HL-60 (cell line): Measurements from ENCODE around the gene LMOD2.

ENCODE experiments used
- GABPA ChIP-seq: IDR thresholded peaks from 2 replicates; pipeline ENCODE4 v1.6.1; 2012; ENCODE audit warnings: low read depth
- SPI1 ChIP-seq: IDR thresholded peaks from 2 replicates; pipeline ENCODE4 v1.6.1; 2012; ENCODE audit warnings: low read depth, mild to moderate bottlenecking, borderline replicate concordance
- TF ChIP-seq, protein P1 (sequence below): IDR thresholded peaks from one replicate; pipeline ENCODE4 v1.5.1; 2011; ENCODE audit warnings: low read length, control low read depth, inconsistent platforms; ENCODE audit not compliant: insufficient read depth
- TF ChIP-seq, protein P2 (sequence below): IDR thresholded peaks from 2 replicates; pipeline ENCODE4 v1.6.1; 2012; ENCODE audit warnings: low read depth; ENCODE audit not compliant: insufficient replicate concordance

DNA sequence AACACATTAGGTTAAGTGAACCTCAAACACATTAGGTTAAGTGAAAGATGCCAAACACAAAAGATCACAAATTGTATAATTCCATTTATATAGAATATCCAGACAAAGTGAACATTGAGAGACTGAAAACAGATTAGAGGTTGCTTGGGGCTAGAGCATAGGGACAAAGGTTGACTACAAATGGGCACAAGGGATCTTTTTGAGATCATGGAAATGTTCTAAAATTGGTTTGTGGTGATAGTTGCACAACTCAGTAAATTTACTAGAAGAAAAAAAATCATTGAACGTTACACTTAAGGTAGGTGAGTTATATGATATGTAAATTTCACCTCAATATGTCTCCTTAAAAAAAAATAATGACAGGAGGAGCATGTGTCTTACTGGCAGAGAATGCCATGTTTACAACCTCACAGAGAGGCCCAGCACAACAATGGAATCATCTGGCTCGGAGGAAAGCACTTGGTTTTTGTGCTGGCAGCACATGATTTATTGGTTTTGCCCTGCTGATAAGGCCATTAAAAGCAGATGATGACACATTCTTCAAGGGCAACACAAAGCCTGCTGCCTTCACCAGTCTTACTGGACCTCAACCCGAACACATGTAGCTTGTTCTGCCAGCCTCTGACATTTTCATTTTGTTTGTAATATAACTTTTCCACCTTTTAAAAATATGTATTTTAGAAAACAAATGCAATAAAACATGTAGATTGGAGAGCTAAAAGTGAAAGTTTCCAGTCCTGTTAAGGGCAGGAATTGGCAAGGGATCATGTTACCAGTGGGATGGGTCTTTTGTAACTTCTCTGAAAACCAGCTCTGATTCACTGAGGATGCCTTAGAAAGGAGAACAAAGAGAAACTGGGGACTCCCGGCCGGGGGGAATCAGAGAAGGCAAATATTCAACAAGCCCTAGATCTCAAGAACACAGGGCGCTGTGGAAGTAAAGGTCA, 11.9 kb upstream of the LMOD2 start:
- TF ChIP-seq, protein P1, sequence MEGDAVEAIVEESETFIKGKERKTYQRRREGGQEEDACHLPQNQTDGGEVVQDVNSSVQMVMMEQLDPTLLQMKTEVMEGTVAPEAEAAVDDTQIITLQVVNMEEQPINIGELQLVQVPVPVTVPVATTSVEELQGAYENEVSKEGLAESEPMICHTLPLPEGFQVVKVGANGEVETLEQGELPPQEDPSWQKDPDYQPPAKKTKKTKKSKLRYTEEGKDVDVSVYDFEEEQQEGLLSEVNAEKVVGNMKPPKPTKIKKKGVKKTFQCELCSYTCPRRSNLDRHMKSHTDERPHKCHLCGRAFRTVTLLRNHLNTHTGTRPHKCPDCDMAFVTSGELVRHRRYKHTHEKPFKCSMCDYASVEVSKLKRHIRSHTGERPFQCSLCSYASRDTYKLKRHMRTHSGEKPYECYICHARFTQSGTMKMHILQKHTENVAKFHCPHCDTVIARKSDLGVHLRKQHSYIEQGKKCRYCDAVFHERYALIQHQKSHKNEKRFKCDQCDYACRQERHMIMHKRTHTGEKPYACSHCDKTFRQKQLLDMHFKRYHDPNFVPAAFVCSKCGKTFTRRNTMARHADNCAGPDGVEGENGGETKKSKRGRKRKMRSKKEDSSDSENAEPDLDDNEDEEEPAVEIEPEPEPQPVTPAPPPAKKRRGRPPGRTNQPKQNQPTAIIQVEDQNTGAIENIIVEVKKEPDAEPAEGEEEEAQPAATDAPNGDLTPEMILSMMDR, result no peak
- no peak for TF ChIP-seq GABPA
- TF ChIP-seq, protein P2, sequence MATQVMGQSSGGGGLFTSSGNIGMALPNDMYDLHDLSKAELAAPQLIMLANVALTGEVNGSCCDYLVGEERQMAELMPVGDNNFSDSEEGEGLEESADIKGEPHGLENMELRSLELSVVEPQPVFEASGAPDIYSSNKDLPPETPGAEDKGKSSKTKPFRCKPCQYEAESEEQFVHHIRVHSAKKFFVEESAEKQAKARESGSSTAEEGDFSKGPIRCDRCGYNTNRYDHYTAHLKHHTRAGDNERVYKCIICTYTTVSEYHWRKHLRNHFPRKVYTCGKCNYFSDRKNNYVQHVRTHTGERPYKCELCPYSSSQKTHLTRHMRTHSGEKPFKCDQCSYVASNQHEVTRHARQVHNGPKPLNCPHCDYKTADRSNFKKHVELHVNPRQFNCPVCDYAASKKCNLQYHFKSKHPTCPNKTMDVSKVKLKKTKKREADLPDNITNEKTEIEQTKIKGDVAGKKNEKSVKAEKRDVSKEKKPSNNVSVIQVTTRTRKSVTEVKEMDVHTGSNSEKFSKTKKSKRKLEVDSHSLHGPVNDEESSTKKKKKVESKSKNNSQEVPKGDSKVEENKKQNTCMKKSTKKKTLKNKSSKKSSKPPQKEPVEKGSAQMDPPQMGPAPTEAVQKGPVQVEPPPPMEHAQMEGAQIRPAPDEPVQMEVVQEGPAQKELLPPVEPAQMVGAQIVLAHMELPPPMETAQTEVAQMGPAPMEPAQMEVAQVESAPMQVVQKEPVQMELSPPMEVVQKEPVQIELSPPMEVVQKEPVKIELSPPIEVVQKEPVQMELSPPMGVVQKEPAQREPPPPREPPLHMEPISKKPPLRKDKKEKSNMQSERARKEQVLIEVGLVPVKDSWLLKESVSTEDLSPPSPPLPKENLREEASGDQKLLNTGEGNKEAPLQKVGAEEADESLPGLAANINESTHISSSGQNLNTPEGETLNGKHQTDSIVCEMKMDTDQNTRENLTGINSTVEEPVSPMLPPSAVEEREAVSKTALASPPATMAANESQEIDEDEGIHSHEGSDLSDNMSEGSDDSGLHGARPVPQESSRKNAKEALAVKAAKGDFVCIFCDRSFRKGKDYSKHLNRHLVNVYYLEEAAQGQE, result no peak
- no peak for TF ChIP-seq SPI1
